HG02852 (cell line): ENCODE results near the gene WDR37.
"Not testable (repeated sequence)": the region's sequence is repeated elsewhere in the genome, so short reads cannot be mapped to it uniquely, and the experiment has no call there.

Experiments
- ATAC-seq: cut with Tn5 transposase; IDR thresholded peaks from one replicate; pipeline ENCODE4 v1.9.1; 2021; ENCODE audit warnings: mild to moderate bottlenecking, moderate library complexity; ENCODE audit not compliant: unreplicated experiment

The WDR37 gene

GRCh38 chr10:1041514-1041913 lies 14.7 kb upstream of the WDR37 start:
- no peak for ATAC-seq

DNA sequence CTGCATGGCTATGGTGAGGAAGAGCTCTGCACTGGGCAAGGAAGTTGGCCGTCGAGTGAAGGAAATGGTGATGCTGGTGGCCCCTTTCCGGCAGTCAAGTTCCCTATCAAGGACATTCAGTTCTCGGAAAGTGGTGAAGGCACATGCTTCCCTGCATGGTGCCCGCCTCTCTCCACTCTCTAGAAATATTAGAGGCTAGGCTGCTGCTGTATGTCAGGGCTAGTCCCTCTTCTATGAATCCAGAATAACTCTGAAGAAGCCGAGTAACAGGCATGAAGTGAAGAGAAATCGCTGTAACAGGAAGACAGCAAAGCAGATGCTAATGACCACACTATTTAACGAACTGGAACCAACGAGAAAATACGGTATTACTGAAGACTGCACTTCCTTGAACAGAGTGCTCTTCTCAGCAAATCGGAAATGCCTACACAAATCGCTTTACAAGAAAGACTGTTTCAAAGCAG lies 12.6 kb upstream of the WDR37 start:
- peak; percentile 66 for ATAC-seq

DNA sequence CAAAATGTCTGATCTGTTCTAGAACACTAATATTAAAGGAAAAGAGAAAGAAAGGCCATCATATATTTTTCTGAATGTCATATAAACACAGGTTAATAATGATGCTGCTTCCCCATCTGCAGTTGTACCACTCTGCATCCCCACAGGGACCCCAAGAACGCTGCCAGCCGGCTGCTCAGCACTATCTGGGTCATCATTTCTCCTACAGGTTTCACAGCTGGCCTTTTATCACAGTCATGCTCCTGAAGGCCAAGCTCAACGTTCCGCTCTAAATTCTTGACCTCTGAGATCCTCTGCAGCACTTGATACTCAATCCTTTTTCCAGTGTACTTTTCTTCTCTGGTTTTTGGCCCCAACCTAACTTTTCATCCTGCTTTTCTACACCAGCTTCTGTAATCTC lies 12.0 kb upstream of the WDR37 start:
- ATAC-seq: no peak

DNA sequence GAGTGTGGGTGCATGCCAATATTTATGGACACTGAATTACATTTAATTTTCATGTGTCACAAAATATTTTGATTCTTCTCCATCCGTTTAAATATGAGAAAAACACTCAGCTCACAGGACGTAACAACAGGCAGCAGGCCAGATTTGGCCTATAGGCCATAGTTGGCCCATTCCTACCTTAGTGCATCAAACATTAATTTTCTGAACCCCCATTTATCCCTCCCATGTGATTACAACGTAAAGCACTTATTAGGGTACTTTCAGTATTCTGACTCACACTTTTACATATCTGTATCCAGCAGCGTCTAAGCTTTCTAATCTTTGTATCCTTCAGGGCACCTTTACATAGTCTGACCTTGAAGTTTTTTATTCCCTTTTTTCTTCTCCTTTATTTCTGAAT lies 11.2 kb upstream of the WDR37 start:
- no peak for ATAC-seq

DNA sequence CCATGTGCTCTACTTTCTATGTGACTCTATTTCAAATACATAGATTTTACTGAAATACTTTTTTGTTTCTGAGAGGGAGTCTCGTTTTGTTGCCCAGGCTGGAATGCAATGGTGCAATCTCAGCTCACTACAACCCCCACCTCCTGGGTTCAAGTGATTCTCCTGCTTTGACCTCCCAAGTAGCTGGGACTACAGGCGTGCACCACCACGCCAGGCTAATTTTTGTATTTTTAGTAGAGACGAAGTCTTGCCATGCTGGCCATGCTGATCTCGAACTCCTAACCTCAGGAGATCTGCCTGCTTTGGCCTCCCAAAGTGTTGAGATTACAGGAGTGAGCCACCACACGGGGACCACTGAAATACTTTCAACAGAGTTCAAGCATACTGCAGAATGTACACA lies 10.8 kb upstream of the WDR37 start:
- no peak for ATAC-seq

DNA sequence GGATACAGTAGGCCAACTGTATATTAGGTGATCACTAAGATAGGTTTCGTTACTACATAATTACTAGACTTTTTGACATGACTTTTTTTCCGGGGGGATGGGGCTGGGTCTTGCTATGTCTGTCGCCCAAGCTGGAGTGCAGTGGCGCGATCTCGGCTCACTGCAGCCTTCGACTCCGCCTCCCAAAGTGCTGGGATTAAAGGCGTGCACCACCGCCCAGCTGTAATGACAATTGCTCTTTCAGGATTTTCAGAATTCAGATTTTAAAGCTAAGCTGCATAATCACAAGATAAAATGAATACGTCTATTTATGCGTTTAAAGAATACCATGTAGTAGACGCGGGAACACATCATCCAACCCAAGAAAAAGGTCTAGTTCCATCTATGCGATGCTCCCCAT lies 8.2 kb upstream of the WDR37 start:
- no peak for ATAC-seq

DNA sequence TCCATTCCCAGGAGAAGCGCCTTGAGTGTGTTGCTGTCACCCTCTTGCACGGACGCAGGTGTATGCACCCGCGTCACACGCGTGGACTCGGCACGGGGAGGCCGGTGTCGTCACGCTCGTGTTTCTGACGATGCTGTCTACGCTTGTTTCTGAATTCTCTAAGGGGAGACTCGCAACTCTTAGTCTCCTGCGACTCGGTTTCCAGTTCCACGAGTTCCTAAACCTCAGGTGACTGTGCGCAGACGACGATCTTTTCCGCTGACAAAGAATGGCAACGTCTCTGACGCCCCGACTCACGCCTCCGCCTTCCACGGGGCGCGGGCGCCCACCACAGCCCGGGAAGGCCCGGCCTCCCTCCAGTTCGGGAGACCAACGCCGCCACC lies 7.8 kb upstream of the WDR37 start:
- peak; percentile 24 for ATAC-seq

DNA sequence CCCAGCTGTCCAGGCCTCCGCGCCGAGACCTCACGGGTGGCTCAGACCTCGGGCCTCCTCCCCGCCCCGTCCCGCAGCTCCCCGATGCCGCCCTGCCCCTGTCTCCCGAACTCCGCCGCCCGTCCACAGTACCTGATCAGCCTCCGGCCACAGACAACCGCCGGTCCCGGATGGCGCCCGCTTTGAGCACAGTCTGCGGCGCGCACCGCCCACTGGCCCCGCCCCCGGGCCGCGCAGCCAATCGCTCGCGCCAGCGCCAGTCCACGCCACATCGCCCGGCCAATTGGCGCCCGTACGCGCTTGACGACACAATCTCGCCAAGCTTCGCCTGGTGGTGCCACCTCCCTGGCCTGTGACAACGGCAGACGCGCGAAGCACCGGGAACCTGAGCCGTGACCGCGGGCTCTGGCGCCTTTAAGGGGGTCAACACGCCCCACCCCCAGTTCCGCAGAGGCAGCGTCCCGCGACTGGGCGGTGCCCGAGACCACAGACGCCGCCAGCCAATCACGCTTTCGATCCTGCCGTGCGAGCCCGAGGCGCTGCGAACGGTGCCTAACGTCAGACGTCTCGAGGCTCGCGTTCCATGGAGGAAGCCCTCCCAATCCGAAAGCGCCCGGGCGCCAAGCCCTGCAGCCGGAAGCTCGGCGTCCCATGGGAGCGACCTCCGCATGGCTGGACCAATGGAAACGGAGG lies 7.3 kb upstream of the WDR37 start, which contains the start of gene IDI1:
Gene IDI1, minus strand, starts transcription at position 388 of the 693 bp plus-strand sequence. Its CDS starts 116 bp downstream, at position 272.
- peak; percentile 81 for ATAC-seq

DNA sequence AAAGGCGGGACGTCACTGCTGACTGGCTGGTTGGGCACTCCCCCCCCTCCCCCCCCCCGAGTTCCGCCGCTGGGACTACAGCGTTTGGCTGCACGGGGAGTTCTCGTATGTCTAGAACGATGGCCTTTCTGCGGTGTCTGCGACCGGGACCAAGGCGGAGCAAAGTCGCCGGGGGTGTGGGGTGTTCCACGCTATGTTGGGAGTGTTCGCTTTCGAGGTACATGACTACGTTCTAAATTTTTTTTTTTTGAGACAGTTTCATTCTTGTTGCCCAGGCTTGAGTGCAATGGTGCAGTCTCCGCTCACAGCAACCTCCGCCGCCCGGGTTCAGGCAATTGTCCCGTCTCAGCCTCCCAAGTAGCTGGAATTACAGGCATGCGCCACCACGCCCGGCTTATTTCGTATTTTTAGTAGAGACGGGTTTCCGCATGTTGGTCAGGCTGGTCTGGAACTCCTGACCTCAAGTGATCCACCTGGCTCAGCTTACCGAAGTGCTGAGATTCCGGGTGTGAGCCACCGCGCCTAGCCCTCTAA lies 6.7 kb upstream of the WDR37 start:
- ATAC-seq: no peak

- ATAC-seq: no peak
Observed at GRCh38 chr10:1050145-1050544, 6.0 kb upstream of the WDR37 start.

GRCh38 chr10:1050554-1050953 lies 5.6 kb upstream of the WDR37 start:
- no peak for ATAC-seq

DNA sequence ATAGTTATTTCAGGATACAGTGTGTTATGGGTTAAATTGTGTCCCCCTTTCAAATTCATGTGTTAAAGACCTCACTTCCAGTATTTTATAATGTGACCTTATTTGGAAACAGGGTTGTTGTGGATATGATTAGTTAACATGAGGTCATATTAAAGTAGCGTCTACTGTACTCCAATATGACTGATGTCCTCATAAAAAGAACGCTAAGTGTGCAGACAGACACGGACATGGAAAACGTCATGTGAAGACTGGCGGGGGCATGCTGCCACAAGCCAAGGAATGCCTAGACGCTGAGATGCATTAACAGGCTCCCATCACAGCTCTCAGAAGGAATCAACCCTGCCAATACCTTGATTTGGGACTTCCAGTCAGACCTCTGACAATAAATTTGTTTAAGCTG lies 1.5 kb upstream of the WDR37 start:
- no peak for ATAC-seq

DNA sequence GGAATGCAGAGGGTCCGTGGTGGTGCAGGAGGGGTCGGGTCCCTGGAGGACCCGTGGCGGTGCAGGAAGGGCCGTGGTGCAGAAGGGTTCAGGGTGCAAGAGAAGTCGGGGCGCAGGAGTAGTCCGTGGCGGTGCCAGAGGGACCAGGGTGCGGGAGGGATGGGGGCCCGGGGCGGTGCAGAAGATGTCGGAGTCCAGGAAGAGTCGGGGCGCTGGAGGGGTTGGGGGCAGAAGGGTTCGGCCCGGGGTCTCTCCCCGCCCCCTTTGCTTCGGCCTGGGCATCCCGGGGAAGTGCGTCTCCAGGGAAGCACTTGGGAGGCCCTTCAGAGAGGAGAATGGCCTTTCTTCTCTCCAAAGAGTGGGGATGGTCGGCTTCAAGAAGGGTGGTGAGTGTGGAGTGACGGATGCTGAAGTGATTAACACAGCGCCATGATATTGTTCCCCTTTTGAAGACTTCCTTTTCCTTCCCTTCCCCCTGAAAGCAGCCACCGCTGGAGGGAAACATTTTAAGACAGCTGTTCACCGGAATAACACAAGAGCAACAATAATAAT lies 997 bp downstream of the WDR37 start:
- peak; percentile 12 for ATAC-seq

- no peak for ATAC-seq
Observed at GRCh38 chr10:1058017-1058416, 1.8 kb downstream of the WDR37 start.

DNA sequence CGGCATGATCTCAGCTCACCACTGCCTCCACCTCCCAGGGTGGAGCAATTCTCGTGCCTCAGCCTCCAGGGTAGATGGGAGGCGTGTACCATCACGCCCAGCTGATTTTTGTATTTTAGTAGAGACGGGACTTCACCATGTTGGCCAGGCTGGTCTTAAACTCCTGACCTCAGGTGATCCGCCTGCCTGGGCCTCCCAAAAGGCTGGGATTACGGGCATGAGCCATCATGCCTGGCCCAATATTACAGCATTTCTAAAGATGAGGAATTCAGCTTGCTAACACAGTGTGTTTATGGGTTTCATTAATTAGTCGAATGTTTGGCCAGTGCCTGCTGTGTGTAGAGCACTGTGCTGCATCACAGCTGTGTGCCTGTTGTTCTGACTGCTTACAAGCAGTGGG lies 3.7 kb downstream of the WDR37 start:
- ATAC-seq: no peak

DNA sequence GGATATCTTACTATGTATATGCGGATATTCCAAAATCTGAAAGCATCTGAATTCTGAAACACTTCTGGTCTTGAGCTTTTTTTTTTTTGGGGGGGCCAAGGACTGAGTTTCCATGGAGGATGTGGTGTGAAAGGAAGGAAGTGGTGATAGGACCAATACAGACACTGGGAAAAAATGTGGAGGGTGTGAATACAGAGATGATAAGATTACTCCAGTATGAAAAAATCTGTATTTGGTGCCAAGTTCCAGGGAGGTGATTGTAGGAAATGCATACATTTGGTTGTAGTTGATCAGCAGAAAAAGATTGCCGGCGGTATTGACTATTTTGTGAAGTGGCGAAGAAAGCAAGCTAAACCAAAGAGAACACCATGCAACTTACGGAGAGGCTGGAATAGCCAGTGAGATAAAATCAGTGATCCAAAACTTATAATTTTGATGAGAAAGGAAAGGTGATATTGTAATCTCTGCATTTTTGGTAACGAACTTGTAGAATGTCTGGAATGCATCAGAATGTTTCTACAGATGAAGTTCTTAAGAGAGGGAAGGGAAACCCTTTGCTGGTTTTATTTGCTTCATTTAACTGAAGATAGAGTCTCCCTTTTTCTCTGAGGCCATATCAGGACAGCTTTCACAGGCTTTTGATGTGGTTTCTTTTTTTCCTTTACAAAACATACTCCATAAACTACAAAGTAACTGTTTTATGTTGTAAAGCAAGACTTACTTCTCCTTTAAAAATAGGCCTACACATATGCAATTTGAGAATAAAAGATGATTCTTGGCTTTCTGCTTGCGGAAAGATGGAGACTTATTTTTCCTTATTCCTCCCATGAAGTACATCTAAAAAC lies 6.0 kb downstream of the WDR37 start:
- ATAC-seq: no peak

DNA sequence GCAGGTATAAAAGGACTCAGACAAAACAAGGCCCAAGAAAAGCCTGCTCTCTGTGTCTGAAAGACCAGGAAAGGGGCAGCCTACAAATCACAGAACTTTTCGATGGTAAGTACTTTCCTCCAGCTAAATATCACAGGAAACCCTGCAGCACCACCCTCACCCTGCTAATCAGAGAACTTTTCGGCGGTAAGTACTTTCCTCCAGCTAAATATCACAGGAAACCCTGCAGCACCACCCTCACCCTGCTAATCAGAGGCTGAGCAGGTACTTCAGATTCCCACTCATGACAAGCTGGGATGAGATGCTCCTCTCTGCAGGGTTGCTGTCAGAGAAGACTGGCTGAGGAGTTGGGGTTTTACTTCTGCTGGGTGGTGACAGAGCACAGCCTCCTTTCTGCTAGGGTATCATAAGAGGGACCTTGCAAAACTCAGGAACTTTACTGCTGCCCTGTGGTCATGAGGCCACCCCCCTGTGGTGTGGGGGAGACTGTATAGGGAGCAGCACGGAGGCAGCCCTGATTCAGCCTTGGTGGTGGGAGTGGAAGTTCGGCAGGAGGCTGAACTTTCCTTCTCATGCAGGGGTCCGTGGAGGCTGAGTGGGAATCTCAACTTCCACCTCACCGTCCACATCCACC lies 7.2 kb downstream of the WDR37 start:
- no peak for ATAC-seq

DNA sequence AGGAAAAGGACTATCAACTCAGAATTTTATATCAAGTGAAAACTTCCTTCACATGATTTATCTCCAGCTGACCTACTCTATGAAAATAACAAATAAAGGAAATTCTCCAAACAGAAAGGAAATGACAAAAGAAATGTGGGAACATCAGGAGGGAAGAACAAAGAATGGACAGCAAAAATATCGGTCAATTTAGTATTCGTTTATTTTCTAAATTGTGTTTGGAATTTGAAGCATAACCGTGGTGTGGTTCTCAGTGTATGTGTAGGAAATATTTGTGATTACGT lies 8.7 kb downstream of the WDR37 start:
- no peak for ATAC-seq

GRCh38 chr10:1066734-1067133 lies 10.5 kb downstream of the WDR37 start:
- ATAC-seq: not testable (repeated sequence)

- no peak for ATAC-seq
Observed at GRCh38 chr10:1068380-1069361, 12.5 kb downstream of the WDR37 start.
